HG02981 (cell line): ENCODE results near the gene TMEM154.
"Not testable (repeated sequence)": the region's sequence is repeated elsewhere in the genome, so short reads cannot be mapped to it uniquely, and the experiment has no call there.

ENCODE experiments used
- ATAC-seq: cut with Tn5 transposase; IDR thresholded peaks from one replicate; pipeline ENCODE4 v1.9.1; 2021; ENCODE audit warnings: mild to moderate bottlenecking, moderate library complexity; ENCODE audit not compliant: unreplicated experiment

Gene TMEM154

DNA sequence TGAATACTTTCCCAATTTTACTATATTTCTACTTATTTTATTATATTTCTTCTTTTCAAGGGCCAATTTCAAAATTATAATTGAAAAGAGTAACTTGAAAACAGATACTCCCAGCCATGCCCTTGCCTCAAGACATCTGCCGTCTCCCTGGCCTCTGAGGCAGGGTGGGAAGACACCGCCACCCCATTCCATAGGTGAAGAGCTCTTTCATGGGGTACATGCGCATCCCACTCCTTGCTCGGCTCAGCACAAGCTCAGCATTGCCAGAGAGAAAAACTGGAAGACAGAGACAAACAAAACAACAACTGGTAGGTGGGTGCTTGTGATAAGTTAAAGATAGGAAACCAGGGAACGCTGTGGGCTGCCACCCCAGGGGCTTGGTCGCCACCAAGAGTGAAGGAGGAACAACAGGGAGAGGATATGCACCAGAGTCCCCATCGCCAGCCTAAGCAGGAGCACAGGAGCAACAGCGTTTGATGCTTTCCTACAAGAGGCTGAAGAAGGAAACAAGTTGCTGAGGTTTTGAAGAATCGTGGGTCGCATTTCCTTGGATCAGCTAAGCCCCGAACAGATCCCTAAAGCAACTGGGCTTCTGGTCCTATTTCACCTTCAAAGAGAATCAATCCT, 11.3 kb downstream of the TMEM154 start:
- ATAC-seq = no peak

DNA sequence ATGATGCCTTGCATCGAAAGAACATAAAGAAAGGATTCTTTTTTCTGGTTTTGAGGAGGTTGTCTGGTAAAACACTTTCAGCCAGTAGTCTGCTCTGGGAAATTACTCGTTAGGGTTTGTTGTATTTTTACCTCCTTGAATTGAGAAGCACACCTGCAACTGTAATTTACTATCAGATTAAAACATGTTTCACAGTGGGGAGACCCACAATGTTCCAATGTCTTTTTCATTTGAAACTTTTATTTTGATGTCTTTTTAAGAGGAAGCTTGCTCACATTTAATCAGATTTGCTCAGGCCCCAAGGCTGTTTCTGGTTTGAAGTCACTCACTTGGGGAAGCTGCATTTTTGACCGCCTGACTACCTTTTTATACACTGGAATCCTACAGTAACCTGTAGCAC, 12.0 kb downstream of the TMEM154 start:
- no peak for ATAC-seq

DNA sequence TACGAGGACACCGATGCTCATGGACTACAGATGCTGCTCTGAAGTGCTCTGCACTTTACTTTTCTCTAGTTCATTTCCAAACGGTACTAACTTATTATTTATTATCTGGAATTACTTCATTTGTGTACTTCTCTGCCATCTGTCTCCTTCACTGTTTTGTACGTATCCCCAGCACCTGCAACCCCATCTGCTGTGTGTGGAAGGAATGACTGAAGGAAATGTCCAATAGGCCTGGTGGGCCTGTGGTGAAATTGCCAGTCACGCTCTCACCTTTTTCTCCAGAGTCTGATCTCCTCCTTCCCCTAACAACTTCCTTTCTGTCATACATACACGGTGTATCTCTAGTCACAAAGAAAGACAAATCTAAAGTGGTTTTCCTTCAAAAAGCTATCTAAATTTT, 12.9 kb downstream of the TMEM154 start:
- no peak for ATAC-seq

DNA sequence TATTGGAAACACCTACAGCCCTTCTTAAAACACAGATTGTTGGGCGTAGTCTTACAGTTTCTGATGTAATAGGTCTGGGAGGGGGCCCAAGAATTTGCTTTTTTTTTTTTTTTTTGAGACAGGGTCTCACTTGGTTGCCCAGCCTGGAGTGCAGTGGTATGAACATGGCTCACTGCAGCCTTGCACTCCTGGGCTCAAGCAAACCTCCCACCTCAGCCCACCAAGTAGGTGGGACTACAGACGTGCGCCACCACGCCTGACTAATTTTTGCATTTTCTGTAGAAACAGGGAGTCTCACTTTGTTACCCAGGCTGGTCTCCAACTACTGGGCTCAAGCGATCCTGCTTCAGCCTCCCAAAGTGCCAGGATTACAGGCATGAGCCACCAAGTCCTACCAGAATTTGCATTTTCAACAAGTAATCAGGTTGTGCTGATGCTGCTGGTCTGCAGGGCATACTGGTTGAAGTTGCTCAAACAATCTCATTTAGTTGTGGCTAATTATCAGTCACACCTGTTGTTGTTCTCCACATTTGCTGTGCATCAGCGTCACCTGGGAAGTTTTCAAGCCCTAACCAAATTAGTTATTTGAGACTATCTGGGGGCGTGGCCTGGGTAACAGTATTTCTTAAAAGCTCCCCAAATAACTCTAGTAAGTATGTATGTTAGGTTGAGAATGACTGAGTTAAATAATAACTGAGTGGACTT, 14.0 kb downstream of the TMEM154 start:
- ATAC-seq = no peak

DNA sequence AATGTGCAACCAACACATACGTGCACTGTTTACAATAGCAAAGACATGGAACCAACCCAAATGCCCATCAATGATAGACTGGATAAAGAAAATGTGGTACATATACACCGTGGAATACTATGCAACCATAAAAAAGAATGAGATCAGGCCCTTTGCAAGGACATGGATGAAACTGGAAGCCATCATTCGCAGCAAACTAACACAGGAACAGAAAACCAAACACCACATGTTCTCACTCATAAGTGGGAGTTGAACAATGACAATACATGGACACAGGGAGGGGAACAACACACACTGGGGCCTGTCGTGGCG, 15.8 kb downstream of the TMEM154 start:
- ATAC-seq = not testable (repeated sequence)

DNA sequence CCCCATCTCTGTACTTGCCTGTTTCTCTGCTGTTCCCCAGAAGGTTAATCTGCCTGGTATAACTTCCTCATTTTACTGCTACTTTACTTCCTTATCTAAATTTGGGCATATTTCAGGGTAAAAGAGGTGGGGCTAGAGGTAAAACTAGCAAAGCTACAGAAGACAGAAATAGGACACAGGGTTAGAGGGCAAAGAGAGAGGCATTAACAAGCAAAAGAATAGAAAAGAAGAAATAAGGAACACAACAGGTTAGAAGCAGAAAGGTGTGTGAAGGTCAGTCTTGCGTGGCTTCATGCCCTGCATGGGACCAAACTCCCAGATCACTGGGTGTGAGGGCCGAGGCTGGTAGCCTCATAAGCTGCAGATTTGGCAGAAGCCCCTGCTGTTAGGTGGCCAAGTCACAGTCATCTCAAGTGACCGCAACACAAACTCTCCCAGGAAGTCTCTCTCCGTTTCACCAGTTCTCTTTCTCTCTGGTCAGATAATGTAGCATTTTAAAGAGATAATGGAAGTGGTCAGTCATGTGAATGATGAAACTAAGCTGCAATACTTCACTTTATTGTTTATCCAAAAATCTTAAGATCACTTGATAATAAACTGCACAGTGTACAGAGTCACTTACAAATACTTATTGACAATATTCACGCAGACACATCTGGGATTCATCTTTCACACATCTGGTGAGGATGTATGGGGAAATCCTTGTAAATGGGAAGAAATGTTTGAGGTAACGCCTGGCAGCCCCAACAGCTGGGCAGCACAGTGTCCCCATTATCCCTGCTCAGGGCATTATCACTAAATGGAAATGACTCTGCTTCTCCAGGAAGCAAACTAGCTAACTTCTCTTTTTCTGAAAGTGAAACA, 16.4 kb downstream of the TMEM154 start:
- peak; percentile 58 for ATAC-seq

DNA sequence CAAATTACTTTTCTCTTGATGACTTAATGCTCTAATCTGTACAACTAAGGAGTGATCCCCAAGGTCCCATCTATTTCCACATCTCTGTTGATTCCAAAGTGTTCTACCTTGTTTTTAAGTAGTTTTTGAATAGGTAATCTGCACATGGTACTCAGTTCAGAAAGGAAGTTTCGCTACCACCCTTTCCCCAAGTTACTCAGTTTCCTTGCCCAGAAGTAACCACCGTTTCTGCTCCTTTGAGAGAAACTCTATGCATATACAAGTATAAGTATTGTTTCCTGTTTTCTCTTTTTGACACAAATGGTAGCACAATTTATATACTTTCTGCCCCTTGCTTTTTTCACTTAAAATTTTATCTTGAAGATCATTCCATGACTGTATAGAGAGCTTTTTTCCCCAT, 18.1 kb downstream of the TMEM154 start:
- ATAC-seq = no peak

DNA sequence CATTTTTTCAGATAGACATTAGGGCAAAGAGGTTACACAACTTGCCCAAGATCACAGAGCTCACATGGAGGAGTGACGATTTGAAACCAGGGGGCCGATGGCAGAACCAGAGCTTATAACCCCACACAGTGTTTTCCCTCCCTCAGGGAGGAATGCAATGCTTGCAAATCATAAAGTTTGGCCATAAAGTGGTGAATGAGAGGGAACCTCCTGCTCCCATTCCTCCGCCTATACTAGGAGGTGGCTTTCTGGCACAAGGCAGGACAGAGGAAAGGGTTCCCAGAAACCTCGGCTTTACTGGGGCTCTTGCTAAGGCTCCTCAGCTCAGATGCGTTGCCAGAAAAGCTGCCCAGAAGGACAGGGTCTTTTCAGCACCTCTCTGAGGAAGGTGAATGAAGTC, 19.3 kb downstream of the TMEM154 start:
- ATAC-seq = no peak

DNA sequence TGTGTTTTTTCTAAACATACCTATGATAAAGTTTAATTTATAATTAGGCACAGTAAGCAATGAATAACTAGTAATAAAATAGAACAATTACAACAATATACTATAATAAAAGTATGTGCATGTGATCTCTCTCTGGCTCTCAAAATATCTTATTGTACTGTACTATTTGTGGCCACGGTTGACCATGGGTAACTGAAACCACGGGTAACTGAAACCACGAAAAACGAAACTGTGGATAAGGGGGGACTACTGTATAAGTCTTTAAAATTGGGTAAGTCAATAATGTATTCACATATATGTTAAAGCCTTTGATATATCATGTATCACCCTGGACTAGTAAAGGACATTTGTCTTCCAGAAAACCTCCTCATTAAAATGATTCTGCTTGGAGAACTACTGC, 20.0 kb downstream of the TMEM154 start:
- no peak for ATAC-seq

DNA sequence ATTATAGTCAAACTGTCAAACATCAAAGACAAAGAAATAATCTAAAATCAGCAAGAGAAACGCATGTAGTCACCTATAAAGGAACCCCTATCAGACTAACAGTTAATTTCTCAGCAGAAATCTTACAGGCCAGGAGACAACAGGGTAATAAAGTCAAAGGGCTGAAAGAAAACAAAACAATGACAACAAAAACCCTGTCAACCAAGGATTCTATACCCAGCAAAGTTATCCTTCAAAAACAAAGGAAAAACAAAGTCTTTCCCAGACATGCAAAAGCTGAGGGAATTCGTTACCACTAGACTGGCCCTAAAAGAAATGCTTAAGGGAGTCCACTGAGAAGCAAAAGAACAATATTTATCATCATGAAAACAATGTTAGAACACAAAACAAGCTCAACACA, 22.1 kb downstream of the TMEM154 start:
- no peak for ATAC-seq

DNA sequence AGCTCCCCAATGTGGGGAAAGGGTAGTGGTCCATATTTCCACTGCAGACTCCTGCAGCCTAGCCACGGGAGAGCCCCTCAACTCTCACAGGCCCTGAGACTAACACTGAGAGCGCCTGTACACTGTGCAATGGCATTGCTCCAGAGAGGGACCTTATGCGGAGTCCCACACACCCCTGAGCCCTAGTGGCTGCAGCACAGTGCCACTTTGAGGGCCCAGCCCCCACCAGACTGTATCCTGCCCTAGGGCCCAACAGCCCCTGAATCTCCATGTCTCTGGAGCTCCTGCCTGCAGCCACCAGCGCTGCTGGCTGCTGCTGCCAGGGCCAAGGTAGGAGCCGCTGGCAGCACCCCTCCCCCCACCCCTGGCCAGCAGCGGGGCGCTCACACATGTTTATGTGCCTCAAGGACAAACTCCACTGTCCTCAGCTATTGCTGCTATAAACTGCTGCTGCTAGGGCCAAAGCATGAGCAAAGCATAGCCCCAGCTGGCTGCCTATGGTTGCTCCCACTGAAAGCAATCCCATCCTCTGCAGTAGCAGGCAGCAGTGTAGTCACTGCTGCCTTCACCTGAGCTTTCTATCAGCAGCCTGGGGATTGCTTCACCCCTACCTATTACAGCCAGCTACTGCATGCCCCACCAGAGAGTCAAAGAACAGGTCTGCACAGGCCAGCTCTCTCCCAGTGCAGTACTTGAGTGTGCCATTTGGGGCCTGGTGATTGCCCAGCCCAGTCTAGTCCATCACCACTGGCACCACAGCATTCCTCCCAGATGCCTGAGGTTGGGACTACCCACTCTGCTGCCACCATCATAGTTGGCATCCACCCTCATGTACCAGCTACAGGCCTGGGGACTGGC, 24.3 kb downstream of the TMEM154 start:
- no peak for ATAC-seq

DNA sequence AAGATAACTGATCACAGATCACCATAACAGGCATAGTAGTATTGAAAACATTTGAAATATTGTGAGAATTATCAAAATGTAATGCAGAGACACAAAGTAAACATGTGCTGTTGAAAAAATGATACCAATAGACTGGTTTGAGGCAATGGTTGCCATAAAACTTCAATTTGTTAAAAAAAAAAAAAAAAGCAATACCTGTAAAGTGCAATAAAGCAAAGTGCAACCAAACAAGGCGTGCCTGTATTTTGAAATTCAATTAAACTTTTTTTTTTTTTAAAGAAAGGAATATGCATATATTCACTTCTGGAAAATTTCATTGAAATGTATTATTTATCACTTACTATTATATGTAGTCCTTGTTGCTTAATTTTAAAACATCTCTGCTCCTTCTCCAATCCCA, 27.7 kb downstream of the TMEM154 start:
- no peak for ATAC-seq

DNA sequence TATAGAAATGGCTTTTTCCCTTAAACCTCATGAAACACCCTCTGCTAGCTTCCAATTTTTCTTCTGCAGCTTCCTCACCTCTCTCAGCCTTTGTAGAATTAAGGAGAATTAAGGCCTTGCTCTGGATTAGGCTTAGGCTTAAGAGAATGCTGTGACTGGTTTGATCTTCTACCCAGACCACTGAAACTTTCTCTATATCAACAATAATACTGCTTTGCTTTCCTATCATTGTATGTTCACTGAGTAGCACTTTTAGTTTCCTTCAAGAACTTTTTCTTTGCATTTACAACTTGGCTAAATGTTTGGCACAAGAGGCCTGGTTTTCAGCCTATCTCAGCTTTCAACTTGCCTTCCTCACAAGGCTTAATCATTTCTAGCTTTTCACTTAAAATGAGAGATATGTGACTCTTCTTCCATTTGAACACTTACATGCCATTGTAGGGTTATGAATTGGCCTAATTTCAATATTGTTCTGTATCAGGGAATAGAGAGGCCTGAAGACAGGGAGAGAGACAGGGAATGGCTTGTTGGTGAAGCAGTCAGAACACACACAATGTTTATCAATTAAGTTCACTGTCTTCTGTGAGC, 28.2 kb downstream of the TMEM154 start:
- ATAC-seq = no peak

DNA sequence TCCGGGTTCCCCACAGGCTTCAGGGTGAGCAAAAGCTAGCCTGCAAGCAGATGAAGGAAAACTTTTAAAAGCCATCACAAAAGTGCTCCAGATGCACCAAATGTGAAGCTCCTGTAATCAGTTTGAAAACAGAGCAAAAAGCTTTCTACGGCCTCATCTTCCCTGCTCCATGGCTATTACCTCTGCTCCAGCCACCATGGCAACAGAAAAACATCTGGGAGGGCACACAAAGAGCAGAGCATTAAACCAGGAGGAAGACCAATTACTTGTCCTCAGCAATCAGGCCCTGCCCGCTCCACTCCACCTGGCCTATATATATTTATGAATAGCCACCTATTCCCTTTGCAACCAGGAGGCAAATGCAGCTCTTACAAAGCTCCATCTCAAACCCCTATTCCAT, 33.6 kb downstream of the TMEM154 start:
- no peak for ATAC-seq

DNA sequence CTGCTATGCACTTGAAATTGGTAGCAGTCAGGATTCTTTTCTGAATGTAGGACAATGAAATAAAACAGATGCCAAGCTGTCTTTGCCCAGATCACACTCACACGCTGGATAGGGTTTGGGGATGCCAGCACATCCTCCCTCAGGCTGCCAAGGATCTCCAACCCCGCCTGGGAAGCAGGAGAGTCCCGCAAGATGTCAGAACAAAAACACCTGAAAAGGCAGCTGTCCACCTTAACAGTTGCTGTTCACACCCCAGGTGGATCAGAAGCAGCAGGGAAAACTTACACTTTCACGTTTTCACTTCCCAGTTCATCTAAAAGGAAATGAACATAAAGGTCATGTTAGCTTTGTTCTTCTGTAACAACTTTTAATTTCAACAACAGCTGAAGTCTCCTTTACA, 35.7 kb downstream of the TMEM154 start:
- no peak for ATAC-seq

DNA sequence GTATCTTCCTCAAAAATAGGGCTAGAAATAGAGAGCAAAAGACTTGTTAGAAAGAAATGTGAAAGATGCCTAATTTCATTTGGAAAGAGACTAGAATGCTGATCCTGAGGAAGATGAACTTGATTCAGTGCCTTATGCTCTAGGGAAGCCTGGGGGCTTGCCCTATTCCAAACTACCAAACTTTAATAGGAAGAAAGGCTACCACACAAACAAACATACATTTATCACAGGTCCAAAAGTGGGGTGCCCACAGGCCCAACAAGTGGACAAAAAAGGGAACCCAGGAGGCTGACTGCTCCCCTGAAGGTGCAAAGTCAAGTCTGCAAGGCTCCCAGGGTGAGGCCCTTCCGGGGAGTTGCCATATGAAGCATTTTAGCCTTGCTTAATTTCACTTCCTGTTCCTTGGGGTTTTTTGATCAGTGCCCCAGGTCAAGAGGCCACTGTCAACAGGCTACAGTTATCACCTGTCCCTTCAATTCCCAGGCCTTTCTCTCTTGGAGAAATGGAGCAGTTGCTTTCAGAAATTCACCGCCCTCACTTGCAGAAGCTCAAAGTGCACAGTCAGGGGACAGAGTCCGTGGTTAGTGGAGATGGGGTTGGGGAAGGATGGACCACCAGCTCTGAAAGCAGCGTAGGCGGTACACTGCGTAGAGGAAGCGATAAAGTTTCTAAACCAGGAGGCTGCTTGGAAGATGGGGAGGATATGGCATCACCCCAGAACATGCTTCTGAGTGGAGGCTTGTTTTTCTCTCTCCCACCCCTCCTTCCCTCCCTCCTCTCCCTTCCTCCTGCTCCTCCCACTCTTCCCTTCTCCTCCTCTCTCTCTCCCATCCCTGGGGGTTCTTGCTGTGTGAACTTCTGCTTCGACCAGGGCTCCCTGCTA, 36.4 kb downstream of the TMEM154 start:
- peak; percentile 89 for ATAC-seq

DNA sequence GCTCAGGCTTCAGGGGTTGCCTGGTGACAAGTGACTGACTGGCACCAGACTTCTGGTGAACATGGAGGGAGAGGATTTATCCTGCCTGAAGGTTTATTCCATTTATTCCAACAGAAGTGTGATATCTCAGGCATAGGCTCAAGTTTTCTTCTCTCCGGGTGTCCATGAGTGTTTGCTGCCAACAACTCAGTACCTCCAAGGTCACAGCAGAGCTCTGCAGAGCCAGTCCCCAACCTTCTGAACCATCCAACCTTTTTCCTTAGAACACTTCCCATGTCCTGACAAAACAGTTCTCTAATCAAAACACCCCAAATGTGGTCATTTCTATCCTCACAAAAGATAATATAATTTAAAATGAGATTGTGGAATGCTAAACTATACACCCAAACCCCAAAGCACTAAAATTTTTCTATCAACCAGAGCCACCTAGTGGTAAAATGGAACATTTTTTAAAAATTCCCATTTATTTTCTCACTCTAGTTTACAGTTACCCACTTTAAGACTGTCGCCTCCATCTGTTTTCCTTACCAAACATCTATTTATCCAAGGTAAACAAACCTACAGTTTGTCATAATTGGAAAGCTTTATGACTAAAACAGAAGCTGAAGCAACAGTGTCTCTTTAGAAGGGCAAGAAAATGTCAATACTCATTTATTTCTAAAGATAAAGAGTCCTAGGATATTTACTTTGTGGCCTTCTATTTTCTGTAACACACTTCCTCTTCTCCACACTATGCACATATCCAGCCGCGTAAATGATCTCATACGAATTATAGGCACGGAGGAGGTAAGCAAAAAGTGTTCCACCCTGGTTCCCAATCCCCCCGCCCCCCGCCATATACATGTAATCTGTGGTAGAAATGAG, 39.5 kb downstream of the TMEM154 start:
- no peak for ATAC-seq

DNA sequence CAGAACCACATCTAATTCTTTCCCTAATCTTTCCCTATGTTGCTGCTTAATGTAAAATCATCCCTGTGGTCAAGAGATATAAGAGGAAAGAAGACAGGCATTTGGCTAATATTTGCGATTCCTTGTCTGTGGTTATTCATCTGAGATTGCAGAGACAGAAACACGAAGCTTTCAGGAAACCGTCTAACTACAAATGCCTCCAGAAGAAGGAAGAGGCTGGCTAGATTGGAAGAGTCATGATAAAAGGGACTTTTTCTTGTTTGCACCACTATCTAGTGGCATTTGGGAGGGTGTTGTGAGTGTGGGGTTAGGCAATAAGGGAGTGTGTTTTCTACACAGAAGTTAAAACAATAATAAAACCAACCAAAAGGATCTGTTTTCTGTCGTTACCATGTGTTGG, 43.9 kb downstream of the TMEM154 start:
- no peak for ATAC-seq
